Chondrocyte (in vitro differentiated cells): Measurements from ENCODE around the gene NECTIN1. TPM values are rescaled to one million over a fixed set of nuclear protein-coding genes. Genes with fewer than 3 reads are reported as not detected.

Source experiments
- DNase-seq: peaks from one replicate; pipeline ENCODE4 v3.0.0; 2021; ENCODE audit warnings: mixed read lengths, low spot score
- H3K27ac Mint-ChIP-seq: one replicate; pipeline ENCODE4 v1.8.0; 2021; ENCODE audit warnings: mild to moderate bottlenecking, moderate library complexity, mixed read lengths; ENCODE audit not compliant: unreplicated experiment
- H3K27me3 Mint-ChIP-seq: 2 replicates; pipeline ENCODE4 v1.8.0; 2021; ENCODE audit warnings: low read depth, mixed read lengths
- H3K36me3 Mint-ChIP-seq: 2 replicates; pipeline ENCODE4 v1.8.0; 2021; ENCODE audit warnings: low read depth, mixed read lengths
- H3K4me1 Mint-ChIP-seq: 2 replicates; pipeline ENCODE4 v1.8.0; 2021; ENCODE audit warnings: low read depth, mild to moderate bottlenecking, mixed read lengths
- H3K4me3 Mint-ChIP-seq: one replicate; pipeline ENCODE4 v1.8.0; 2021; ENCODE audit warnings: mild to moderate bottlenecking, moderate library complexity, mixed read lengths; ENCODE audit not compliant: unreplicated experiment
- H3K9me3 Mint-ChIP-seq: 2 replicates; pipeline ENCODE4 v1.8.0; 2021; ENCODE audit warnings: low read depth, mixed read lengths
- CTCF ChIP-seq: fragments of 200-600 bp; sonication (generic); IDR thresholded peaks from 2 replicates; pipeline ENCODE4 v1.5.0; 2021; ENCODE audit warnings: antibody characterized with exemption, mild to moderate bottlenecking, moderate library complexity
- total RNA-seq: library from RNA; stranded (reverse); gene quantifications from 3 replicates; pipeline ENCODE4 v1.2.1, GENCODE V29; 2021

NECTIN1 gene
- total RNA-seq, 1 donor from 2014 or later: 9.1 TPM

GRCh38 chr11:119752946-119753345 lies 23.9 kb upstream of the NECTIN1 start:
- H3K4me3 Mint-ChIP-seq: no peak overlapping the region
- peaks cover 23% of the 10 kb centered on the region for H3K27me3 Mint-ChIP-seq
- no peaks in the 10 kb centered on the region for H3K9me3 Mint-ChIP-seq
- no peak overlapping the region for H3K27ac Mint-ChIP-seq
- H3K36me3 Mint-ChIP-seq: no peaks in the 10 kb centered on the region
- H3K4me1 Mint-ChIP-seq: peaks cover 7% of the 10 kb centered on the region
- TF ChIP-seq CTCF: no peak
- no peak for DNase-seq

GRCh38 chr11:119752345-119752871 lies 23.4 kb upstream of the NECTIN1 start:
- peaks cover 7% of the 10 kb centered on the region for H3K4me1 Mint-ChIP-seq
- DNase-seq: no peak
- no peak for TF ChIP-seq CTCF
- no peak overlapping the region for H3K27ac Mint-ChIP-seq
- no peaks in the 10 kb centered on the region for H3K9me3 Mint-ChIP-seq
- no peaks in the 10 kb centered on the region for H3K36me3 Mint-ChIP-seq
- peaks cover 28% of the 10 kb centered on the region for H3K27me3 Mint-ChIP-seq
- no peak overlapping the region for H3K4me3 Mint-ChIP-seq

- no peak for TF ChIP-seq CTCF
- no peaks in the 10 kb centered on the region for H3K9me3 Mint-ChIP-seq
- H3K27ac Mint-ChIP-seq: no peak overlapping the region
- peaks cover 7% of the 10 kb centered on the region for H3K4me1 Mint-ChIP-seq
- H3K27me3 Mint-ChIP-seq: peaks cover 38% of the 10 kb centered on the region
- H3K36me3 Mint-ChIP-seq: no peaks in the 10 kb centered on the region
- no peak for DNase-seq
- no peak overlapping the region for H3K4me3 Mint-ChIP-seq
These were observed 21.1 kb upstream of the NECTIN1 start for GRCh38 chr11:119750056-119750455.

GRCh38 chr11:119749006-119749565 lies 20.1 kb upstream of the NECTIN1 start:
- no peaks in the 10 kb centered on the region for H3K36me3 Mint-ChIP-seq
- DNase-seq: no peak
- H3K4me3 Mint-ChIP-seq: no peak overlapping the region
- no peaks in the 10 kb centered on the region for H3K9me3 Mint-ChIP-seq
- no peak overlapping the region for H3K27ac Mint-ChIP-seq
- peaks cover 43% of the 10 kb centered on the region for H3K27me3 Mint-ChIP-seq
- TF ChIP-seq CTCF: no peak
- H3K4me1 Mint-ChIP-seq: peaks cover 7% of the 10 kb centered on the region

GRCh38 chr11:119747868-119748660 lies 19.1 kb upstream of the NECTIN1 start:
- H3K27me3 Mint-ChIP-seq: peaks cover 44% of the 10 kb centered on the region
- H3K36me3 Mint-ChIP-seq: no peaks in the 10 kb centered on the region
- H3K4me3 Mint-ChIP-seq: no peak overlapping the region
- no peak overlapping the region for H3K27ac Mint-ChIP-seq
- no peak for DNase-seq
- no peaks in the 10 kb centered on the region for H3K9me3 Mint-ChIP-seq
- no peak for TF ChIP-seq CTCF
- peaks cover 5% of the 10 kb centered on the region for H3K4me1 Mint-ChIP-seq
